Hepatocyte (in vitro differentiated cells): ENCODE data around the gene SYNGR2. TPM values are rescaled to one million over a fixed set of nuclear protein-coding genes. Genes with fewer than 3 reads are reported as not detected.

ENCODE experiments used
- DNase-seq: peaks from one replicate; pipeline ENCODE4 v3.0.0-alpha.2; 2016; ENCODE audit warnings: low spot score
- H2AFZ ChIP-seq: fragments of 200-600 bp; sonication (generic); 2 replicates; pipeline ENCODE4 v1.6.0; 2016; ENCODE audit warnings: antibody characterized with exemption, mild to moderate bottlenecking
- H3K27ac ChIP-seq: fragments of 200-600 bp; sonication (generic); 2 replicates; pipeline ENCODE4 v1.5.1; 2016; ENCODE audit warnings: mild to moderate bottlenecking
- H3K27me3 ChIP-seq: fragments of 200-600 bp; sonication (generic); 2 replicates; pipeline ENCODE4 v1.6.1; 2016
- H3K36me3 ChIP-seq: fragments of 200-600 bp; sonication (generic); replicated peaks from 2 replicates; pipeline ENCODE4 v1.5.1; 2016; ENCODE audit warnings: low read depth; ENCODE audit not compliant: insufficient read depth
- H3K4me1 ChIP-seq: fragments of 200-600 bp; sonication (generic); 2 replicates; pipeline ENCODE4 v1.5.1; 2016; ENCODE audit warnings: mild to moderate bottlenecking, moderate library complexity; ENCODE audit not compliant: insufficient read depth
- H3K4me2 ChIP-seq: fragments of 200-600 bp; sonication (generic); 2 replicates; pipeline ENCODE4 v1.6.0; 2016
- H3K4me3 ChIP-seq: fragments of 200-600 bp; sonication (generic); 2 replicates; pipeline ENCODE4 v1.5.1; 2016; ENCODE audit warnings: mild to moderate bottlenecking
- H3K79me2 ChIP-seq: fragments of 200-600 bp; sonication (generic); 2 replicates; pipeline ENCODE4 v1.6.0; 2017; ENCODE audit warnings: mild to moderate bottlenecking
- H3K9me2 ChIP-seq: fragments of 200-600 bp; sonication (generic); replicated peaks from 2 replicates; pipeline ENCODE4 v1.6.0; 2017; ENCODE audit warnings: mild to moderate bottlenecking; ENCODE audit not compliant: insufficient read depth
- H3K9me3 ChIP-seq: fragments of 200-600 bp; sonication (generic); 2 replicates; pipeline ENCODE4 v1.5.1; 2016; ENCODE audit warnings: low read depth, mild to moderate bottlenecking
- H4K20me1 ChIP-seq: fragments of 200-600 bp; sonication (generic); 2 replicates; pipeline ENCODE4 v1.6.0; 2016; ENCODE audit warnings: mild to moderate bottlenecking; ENCODE audit not compliant: insufficient read depth, poor library complexity, severe bottlenecking
- EZH2 ChIP-seq: fragments of 200-600 bp; sonication (generic); IDR thresholded peaks from 2 replicates; pipeline ENCODE4 v1.6.1; 2016; ENCODE audit warnings: antibody characterized with exemption, mild to moderate bottlenecking, borderline replicate concordance
- EZH2phosphoT487 ChIP-seq: fragments of 200-600 bp; sonication (generic); IDR thresholded peaks from one replicate; pipeline ENCODE4 v1.6.1; 2018; ENCODE audit warnings: antibody characterized with exemption, mild to moderate bottlenecking, low read depth, moderate library complexity; ENCODE audit not compliant: unreplicated experiment, severe bottlenecking
- WGBS: methylation state at CpG from one replicate; pipeline ENCODE4 v1.1.6; 2016; ENCODE audit warnings: low lambda C conversion rate; ENCODE audit errors: missing lambda C conversion rate; 5-methylcytosine and 5-hydroxymethylcytosine counted together
- polyA plus RNA-seq: library from polyadenylated mRNA; unstranded; fragments of >200 nt; fragmentation: Nextera tagmentation; extraction: Ambion mirVana; gene quantifications from 2 replicates; pipeline ENCODE4 v1.2.1, GENCODE V29; 2016
- total RNA-seq: library from RNA; depleted of rRNA; stranded (reverse); fragments of >200 nt; gene quantifications from 2 replicates; pipeline ENCODE4 v1.2.3, GENCODE V29; 2014
- TF ChIP-seq, protein P1 (sequence below): fragments of 200-600 bp; sonication (generic); IDR thresholded peaks from 2 replicates; pipeline ENCODE4 v1.5.1; 2016; ENCODE audit warnings: antibody characterized with exemption, mild to moderate bottlenecking; ENCODE audit not compliant: poor library complexity

The SYNGR2 gene
- total and polyA plus RNA-seq, 2 experiments from 2014 or later, result 48.3 to 160 TPM

DNA sequence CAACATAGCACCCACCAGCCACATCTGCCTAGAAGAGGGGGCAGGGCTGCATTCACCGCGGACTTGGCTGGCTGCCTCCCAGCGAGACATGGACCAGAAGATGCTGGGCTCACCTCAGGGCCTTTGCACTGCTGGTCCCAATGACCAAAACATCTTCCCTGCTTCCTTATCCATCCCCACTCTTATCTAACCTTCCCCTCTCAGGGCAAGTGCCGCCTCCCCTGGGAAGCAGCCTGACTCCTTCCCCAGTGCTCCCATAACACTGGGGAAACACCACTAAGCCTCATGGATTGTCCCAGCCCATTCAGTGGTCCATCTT, 45.5 kb upstream of the SYNGR2 start:
- Histone ChIP-seq H3K4me3 (no peak overlapping the region), H3K9me3 (no peaks in the 10 kb centered on the region), H2AFZ (no peak overlapping the region), H3K9me2 (no peaks in the 10 kb centered on the region), H3K79me2 (peaks cover 3% of the 10 kb centered on the region), H3K27me3 (no peaks in the 10 kb centered on the region), H3K4me2 (no peak overlapping the region), H4K20me1 (no peaks in the 10 kb centered on the region), H3K4me1 (peaks cover 11% of the 10 kb centered on the region), H3K27ac (no peak overlapping the region), H3K36me3 (no peaks in the 10 kb centered on the region)
- TF ChIP-seq EZH2phosphoT487 (no peak), EZH2 (no peak)
- TF ChIP-seq, protein P1, sequence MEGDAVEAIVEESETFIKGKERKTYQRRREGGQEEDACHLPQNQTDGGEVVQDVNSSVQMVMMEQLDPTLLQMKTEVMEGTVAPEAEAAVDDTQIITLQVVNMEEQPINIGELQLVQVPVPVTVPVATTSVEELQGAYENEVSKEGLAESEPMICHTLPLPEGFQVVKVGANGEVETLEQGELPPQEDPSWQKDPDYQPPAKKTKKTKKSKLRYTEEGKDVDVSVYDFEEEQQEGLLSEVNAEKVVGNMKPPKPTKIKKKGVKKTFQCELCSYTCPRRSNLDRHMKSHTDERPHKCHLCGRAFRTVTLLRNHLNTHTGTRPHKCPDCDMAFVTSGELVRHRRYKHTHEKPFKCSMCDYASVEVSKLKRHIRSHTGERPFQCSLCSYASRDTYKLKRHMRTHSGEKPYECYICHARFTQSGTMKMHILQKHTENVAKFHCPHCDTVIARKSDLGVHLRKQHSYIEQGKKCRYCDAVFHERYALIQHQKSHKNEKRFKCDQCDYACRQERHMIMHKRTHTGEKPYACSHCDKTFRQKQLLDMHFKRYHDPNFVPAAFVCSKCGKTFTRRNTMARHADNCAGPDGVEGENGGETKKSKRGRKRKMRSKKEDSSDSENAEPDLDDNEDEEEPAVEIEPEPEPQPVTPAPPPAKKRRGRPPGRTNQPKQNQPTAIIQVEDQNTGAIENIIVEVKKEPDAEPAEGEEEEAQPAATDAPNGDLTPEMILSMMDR, result no peak
- DNase-seq, result no peak
- WGBS, result 79% methylated on average over 3 of the region's 4 CpGs

GRCh38 chr17:78123258-78123929, 45.0 kb upstream of the SYNGR2 start:
- no peaks in the 10 kb centered on the region for H3K9me3 ChIP-seq
- no peaks in the 10 kb centered on the region for H3K27me3 ChIP-seq
- H3K9me2 ChIP-seq, result no peaks in the 10 kb centered on the region
- WGBS, result over 99% methylated on average over 5 of the region's 5 CpGs
- no peak overlapping the region for H3K4me3 ChIP-seq
- H3K36me3 ChIP-seq, result no peaks in the 10 kb centered on the region
- peaks cover 3% of the 10 kb centered on the region for H3K79me2 ChIP-seq
- no peak for DNase-seq
- H3K27ac ChIP-seq, result no peak overlapping the region
- TF ChIP-seq EZH2phosphoT487 (no peak), EZH2 (no peak)
- TF ChIP-seq, protein P1, result no peak
- H4K20me1 ChIP-seq, result no peaks in the 10 kb centered on the region
- no peak overlapping the region for H2AFZ ChIP-seq
- H3K4me2 ChIP-seq, result no peak overlapping the region
- H3K4me1 ChIP-seq, result peaks cover 12% of the 10 kb centered on the region

DNA sequence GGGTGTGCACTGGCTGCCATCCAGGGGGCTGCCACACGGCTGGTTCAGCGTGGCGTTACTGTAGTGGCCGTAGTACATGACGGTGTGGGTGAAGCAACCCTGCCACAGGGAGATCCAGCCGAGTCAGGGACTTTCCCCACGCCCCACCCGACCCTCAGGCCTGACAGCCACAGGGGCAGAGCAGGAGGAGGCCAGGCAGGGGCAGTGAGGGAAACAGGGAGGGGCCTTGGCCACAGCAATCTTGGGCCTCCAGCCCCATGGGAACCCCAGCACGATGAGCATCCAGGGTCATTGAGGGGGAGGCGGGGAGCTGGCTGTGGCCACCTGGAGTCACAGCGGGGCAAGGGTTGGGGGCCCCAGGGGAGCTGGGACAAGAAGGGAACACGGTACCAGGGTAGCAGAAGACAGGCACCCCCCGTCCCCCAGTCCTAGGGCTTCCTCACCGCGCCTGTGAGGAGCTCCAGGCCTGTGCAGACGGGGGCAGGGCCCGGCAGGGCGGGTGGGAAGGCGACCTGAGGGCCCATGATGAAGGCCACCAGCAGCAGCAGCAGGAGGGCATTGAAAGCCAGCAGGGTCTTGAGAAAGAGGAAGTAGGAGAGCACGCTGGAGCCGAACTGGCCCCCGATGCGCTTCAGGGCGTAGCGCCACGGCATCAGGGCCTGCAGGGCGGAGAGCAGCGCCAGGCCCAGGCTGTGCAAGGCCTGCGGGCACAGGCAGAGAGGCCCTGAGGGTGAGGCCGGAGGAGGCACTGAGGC, 44.1 kb upstream of the SYNGR2 start:
- Histone ChIP-seq H4K20me1 (no peaks in the 10 kb centered on the region), H2AFZ (no peak overlapping the region), H3K36me3 (no peaks in the 10 kb centered on the region), H3K27ac (no peak overlapping the region), H3K27me3 (no peaks in the 10 kb centered on the region), H3K9me3 (no peaks in the 10 kb centered on the region), H3K4me3 (no peak overlapping the region), H3K4me1 (peaks cover 12% of the 10 kb centered on the region), H3K4me2 (no peak overlapping the region), H3K79me2 (peaks cover 3% of the 10 kb centered on the region), H3K9me2 (no peaks in the 10 kb centered on the region)
- WGBS, result 95% methylated on average over 9 of the region's 30 CpGs
- no peak for TF ChIP-seq EZH2
- TF ChIP-seq, protein P1, result no peak
- no peak for TF ChIP-seq EZH2phosphoT487
- DNase-seq, result no peak
